Measurements from ENCODE around the gene LIPC. TPM values are rescaled to one million over a fixed set of nuclear protein-coding genes. Genes with fewer than 3 reads are reported as not detected.

LIPC gene
- 0.04 to 0.21 TPM (median 0.06 TPM) in 3 of 5 replicates, not detected in the others for total RNA-seq (2022; extraction: Qiagen RNA extraction)

GRCh38 chr15:58431221-58432149 is at the start of gene LIPC:
Gene LIPC, plus strand, starts transcription at chr15:58431991. Its CDS starts 42 bp downstream, at chr15:58432033.

All from A549 treated with dexamethasone at 1 μM for 4 hours (cell line).